Measurements from ENCODE around the gene ZNF462.

ZNF462 gene

DNA sequence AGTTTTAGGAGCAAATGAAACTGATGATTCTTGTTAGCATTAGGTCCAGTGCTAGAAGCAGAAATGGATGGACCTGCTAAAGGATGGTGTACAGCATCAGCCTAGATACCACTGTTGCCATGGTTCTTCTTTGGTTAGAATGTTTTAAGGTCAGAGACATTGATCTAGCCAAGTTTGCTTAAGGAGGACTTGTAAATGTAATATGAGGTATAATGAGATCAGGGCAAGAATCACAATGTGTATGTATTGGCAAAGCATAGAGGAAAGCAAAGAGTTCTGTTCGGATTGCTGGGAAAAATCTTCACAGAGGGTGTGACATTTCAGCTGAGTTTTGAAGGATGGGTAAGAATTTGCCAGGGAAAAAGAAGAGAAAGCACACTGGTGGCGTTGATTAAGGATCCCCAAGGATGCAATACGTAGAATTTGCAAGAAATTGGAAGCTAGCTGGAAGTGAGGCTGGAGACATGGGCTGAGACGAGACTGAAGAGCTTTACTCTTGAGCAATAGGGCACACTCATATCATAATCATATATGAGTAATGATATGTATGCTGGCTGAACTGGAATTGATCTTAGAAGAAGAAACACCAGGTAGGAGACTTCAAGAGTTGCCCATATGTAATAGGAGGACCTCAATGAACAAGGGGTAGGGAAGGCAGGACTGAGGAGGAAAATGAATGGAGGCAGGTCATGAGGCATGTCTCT lies 102.0 kb downstream of the ZNF462 start:
- TF ChIP-seq, protein P1, sequence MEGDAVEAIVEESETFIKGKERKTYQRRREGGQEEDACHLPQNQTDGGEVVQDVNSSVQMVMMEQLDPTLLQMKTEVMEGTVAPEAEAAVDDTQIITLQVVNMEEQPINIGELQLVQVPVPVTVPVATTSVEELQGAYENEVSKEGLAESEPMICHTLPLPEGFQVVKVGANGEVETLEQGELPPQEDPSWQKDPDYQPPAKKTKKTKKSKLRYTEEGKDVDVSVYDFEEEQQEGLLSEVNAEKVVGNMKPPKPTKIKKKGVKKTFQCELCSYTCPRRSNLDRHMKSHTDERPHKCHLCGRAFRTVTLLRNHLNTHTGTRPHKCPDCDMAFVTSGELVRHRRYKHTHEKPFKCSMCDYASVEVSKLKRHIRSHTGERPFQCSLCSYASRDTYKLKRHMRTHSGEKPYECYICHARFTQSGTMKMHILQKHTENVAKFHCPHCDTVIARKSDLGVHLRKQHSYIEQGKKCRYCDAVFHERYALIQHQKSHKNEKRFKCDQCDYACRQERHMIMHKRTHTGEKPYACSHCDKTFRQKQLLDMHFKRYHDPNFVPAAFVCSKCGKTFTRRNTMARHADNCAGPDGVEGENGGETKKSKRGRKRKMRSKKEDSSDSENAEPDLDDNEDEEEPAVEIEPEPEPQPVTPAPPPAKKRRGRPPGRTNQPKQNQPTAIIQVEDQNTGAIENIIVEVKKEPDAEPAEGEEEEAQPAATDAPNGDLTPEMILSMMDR (conservative IDR thresholded peaks at IDR 0.05; ENCODE audit: low read depth, low read length): no peak
- Histone ChIP-seq H3K4me3 (IDR thresholded peaks at IDR 0.05; ENCODE audit: insufficient read depth, low read depth, low read length) (no peak overlapping the region), H3K79me2 (ENCODE audit: insufficient read depth, low read depth) (no peaks in the 10 kb centered on the region), H3K9ac (no peak overlapping the region), H2AFZ (ENCODE audit: low read depth) (no peak overlapping the region), H3K4me2 (peak overlapping the region; percentile 26; the same call in 1 of the 2 replicates), H3K27me3 (ENCODE audit: insufficient read depth, low read depth) (no peaks in the 10 kb centered on the region), H3K4me1 (ENCODE audit: low read depth, poor library complexity, severe bottlenecking) (peaks cover 15% of the 10 kb centered on the region), H4K20me1 (ENCODE audit: insufficient read depth) (no peaks in the 10 kb centered on the region), H3K36me3 (ENCODE audit: insufficient read depth) (no peaks in the 10 kb centered on the region), H3K27ac (no peak overlapping the region)

DNA sequence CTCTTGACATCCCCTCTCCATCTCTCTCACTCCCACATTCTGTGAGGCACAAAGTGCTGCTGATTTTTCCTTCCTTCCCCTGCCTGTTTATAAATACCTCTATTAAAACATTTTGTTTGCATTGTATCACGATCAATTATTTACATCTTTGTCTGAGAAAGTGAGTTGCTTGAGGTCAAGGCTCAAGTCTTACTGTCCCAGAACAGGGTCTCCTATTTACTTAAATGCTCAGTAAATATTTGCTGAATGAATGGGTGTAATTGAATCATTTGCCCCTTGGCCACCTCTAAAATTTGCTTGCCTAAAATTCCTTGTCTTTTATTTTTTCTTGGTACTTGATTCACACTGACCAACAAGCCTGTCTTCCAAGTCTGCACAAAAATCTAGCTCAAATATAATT lies 103.5 kb downstream of the ZNF462 start:
- Histone ChIP-seq H3K9ac (no peak overlapping the region), H3K4me1 (ENCODE audit: low read depth, poor library complexity, severe bottlenecking) (peaks cover 15% of the 10 kb centered on the region), H3K36me3 (ENCODE audit: insufficient read depth) (no peaks in the 10 kb centered on the region)

DNA sequence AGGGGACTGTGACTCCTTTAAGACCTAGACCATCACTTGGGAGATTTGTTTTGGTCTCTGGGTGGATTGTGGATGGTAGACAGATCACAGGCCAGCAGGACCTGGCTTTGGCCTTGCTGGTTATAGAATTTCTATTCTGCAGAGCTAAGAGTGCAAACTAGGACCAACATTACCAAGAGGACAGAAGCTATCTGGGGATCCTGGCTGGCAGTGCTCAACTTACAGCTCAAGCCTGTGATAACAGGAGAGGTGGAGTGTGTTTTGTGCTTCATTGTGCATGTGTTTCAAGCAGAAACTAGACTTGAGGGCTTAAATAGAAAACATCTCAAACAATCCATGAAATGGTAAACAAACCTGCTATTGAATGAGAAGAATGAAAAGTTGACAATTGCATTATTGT lies 106.7 kb downstream of the ZNF462 start:
- Histone ChIP-seq H3K36me3 (ENCODE audit: insufficient read depth) (no peaks in the 10 kb centered on the region), H3K9ac (no peak overlapping the region), H3K4me3 (IDR thresholded peaks at IDR 0.05; ENCODE audit: insufficient read depth, low read depth, low read length) (no peak overlapping the region), H2AFZ (ENCODE audit: low read depth) (no peak overlapping the region), H3K27me3 (ENCODE audit: insufficient read depth, low read depth) (no peaks in the 10 kb centered on the region), H4K20me1 (ENCODE audit: insufficient read depth) (no peaks in the 10 kb centered on the region), H3K4me2 (no peak overlapping the region), H3K27ac (no peak overlapping the region), H3K79me2 (ENCODE audit: insufficient read depth, low read depth) (no peaks in the 10 kb centered on the region), H3K4me1 (ENCODE audit: low read depth, poor library complexity, severe bottlenecking) (peaks cover 4% of the 10 kb centered on the region)
- TF ChIP-seq, protein P1 (conservative IDR thresholded peaks at IDR 0.05; ENCODE audit: low read depth, low read length): no peak

More for the DNA sequence above, 103.5 kb downstream of the ZNF462 start:
- Histone ChIP-seq H4K20me1 (ENCODE audit: insufficient read depth) (no peaks in the 10 kb centered on the region), H3K79me2 (ENCODE audit: insufficient read depth, low read depth) (no peaks in the 10 kb centered on the region), H3K27ac (no peak overlapping the region), H3K4me2 (no peak overlapping the region), H3K27me3 (ENCODE audit: insufficient read depth, low read depth) (no peaks in the 10 kb centered on the region), H3K4me3 (IDR thresholded peaks at IDR 0.05; ENCODE audit: insufficient read depth, low read depth, low read length) (no peak overlapping the region), H2AFZ (ENCODE audit: low read depth) (no peak overlapping the region)
- TF ChIP-seq, protein P1 (conservative IDR thresholded peaks at IDR 0.05; ENCODE audit: low read depth, low read length): no peak

DNA sequence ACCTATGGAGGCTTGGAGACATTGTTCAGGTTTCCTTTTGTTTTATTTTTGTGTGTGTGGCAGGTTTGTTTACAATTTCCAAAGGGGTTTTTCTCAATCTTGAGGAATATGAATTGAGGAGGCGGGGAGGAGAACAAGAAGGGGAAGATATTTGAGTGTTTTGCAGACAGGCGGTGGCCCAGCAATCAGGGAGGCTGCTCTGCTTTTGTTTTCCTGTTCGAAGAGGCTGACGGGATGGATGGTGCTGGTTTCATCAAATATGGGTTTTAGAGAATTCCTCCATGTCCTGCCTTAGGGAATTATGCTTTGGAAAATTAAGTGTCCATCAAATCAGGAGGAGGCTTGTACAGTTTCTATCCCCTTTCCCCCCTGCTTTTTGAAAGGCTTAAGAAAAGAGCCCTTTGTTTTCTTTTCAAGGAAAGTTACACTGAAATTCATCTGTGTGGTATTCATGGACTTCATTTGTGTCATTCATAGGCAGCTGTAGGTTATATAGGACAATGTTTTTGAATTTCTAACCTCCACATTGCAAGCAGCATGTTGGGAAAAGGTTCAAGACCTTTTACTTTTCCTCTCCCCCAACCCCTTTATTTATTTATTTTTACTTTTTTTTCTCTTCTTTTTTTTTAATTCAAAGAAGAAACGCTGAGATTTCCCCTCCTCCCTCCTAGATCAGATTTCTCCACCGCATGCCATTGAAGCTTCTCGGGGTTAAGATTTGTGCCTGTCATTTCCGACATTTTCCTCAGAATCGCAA lies 107.4 kb downstream of the ZNF462 start:
- Histone ChIP-seq H3K79me2 (ENCODE audit: insufficient read depth, low read depth) (no peaks in the 10 kb centered on the region), H3K27me3 (ENCODE audit: insufficient read depth, low read depth) (no peaks in the 10 kb centered on the region), H2AFZ (ENCODE audit: low read depth) (no peak overlapping the region), H3K4me1 (ENCODE audit: low read depth, poor library complexity, severe bottlenecking) (no peaks in the 10 kb centered on the region), H3K36me3 (ENCODE audit: insufficient read depth) (no peaks in the 10 kb centered on the region), H3K4me2 (no peak overlapping the region), H3K27ac (no peak overlapping the region), H3K4me3 (IDR thresholded peaks at IDR 0.05; ENCODE audit: insufficient read depth, low read depth, low read length) (no peak overlapping the region), H4K20me1 (ENCODE audit: insufficient read depth) (no peaks in the 10 kb centered on the region), H3K9ac (no peak overlapping the region)
- TF ChIP-seq, protein P1 (conservative IDR thresholded peaks at IDR 0.05; ENCODE audit: low read depth, low read length): no peak
